Ovary (tissue), 9 donors: Measurements from ENCODE around the gene PDE3A. TPM values are rescaled to one million over a fixed set of nuclear protein-coding genes. Genes with fewer than 3 reads are reported as not detected.

Experiments used
- DNase-seq, 5 donors: peaks; one replicate each; pipeline ENCODE4 v3.0.0-alpha.2; 2019 to 2020
- H3K27ac ChIP-seq, 2 donors: fragments of 200-600 bp; one replicate each; pipeline versions ENCODE4 v1.5.1 to v1.8.0; 2019 to 2022
- H3K27me3 ChIP-seq: fragments of 200-600 bp; one replicate; pipeline ENCODE4 v1.8.0; 2022
- H3K36me3 ChIP-seq: fragments of 200-600 bp; sonication (generic); one replicate; pipeline ENCODE4 v1.5.1; 2019
- H3K4me1 ChIP-seq: one replicate; pipeline ENCODE4 v1.8.1; 2013; ENCODE audit warnings: mild to moderate bottlenecking, moderate library complexity; ENCODE audit not compliant: insufficient read depth
- H3K4me3 ChIP-seq: fragments of 200-600 bp; sonication (generic); one replicate; pipeline ENCODE4 v1.5.1; 2017
- H3K9me3 ChIP-seq, 2 donors: fragments of 200-600 bp in 1 of 2; sonication (generic) in 1 of 2; one replicate each; pipeline versions ENCODE4 v1.5.1 to v1.8.1; 2013 to 2019; ENCODE audit warnings: mild to moderate bottlenecking in 1 of 2, moderate library complexity in 1 of 2
- CTCF ChIP-seq, 3 donors: fragments of 450-650 bp in 2 of 3; fragments of 200-600 bp in 1 of 3; IDR thresholded peaks; one replicate each; pipeline versions ENCODE4 v1.5.1 to v1.8.0; 2016 to 2022; ENCODE audit warnings: antibody characterized with exemption in 3 of 3, mild to moderate bottlenecking in 1 of 3
- EP300 ChIP-seq: sonication (generic); formaldehyde crosslinking; IDR thresholded peaks from one replicate; pipeline ENCODE4 v1.6.1; 2017; ENCODE audit warnings: antibody characterized with exemption
- POLR2A ChIP-seq: fragments of 450-650 bp; IDR thresholded peaks from one replicate; pipeline ENCODE4 v1.6.1; 2017; ENCODE audit warnings: antibody characterized with exemption, mild to moderate bottlenecking, moderate library complexity
- WGBS, 3 donors: extraction: QIAGEN DNeasy Blood & Tissue Kit in 1 of 3; methylation state at CpG; one replicate each; pipeline versions ENCODE4 v1.1.5 to v1.1.7; 2013 to 2017; 5-methylcytosine and 5-hydroxymethylcytosine counted together
- intact Hi-C, 4 donors: fragments of 100-400 bp; cut with DNase I; formaldehyde crosslinking; loops; one replicate each; pipeline versions ENCODE4 v1.11.0 to v1.15.1; 2022 to 2023
- polyA plus RNA-seq, 2 donors: library from polyadenylated mRNA; stranded (reverse); fragments of 200-250 nt in 1 of 2; fragments of 350-450 nt in 1 of 2; fragmentation: Illumina TruSeq in 1 of 2; extraction: RNeasy Lipid Tissue Mini Kit (QIAGEN cat#74804) in 1 of 2; gene quantifications; one replicate each; pipeline ENCODE4 v1.2.3, GENCODE V29; 2013 to 2014
- total RNA-seq, 7 donors: library from RNA; depleted of rRNA in 2 of 7; stranded (reverse); fragments of >200 nt in 2 of 7; fragmentation: NEBNext Ultra II Directional in 3 of 7; extraction: Animal tissue kit (Norgen Biotek cat#: 25700) in 3 of 7; gene quantifications; one replicate each; pipeline versions ENCODE4 v1.1.0 to v1.2.4, GENCODE V29; 2016 to 2023
- donor health status: DM: no; HTN: no; CAD: no; lungs with moderate emphysema.
- donor health status: DM: no; HTN: no; CAD: no.
- donor health status: Bipolar disorder and iron deficiency.
- donor health status: DM: yes; HTN: yes; CAD: no.
- donor health status: DM: no; HTN: no; CAD: no.
- donor health status: DM: yes; HTN: yes; CAD: no.

The PDE3A gene
- total and polyA plus RNA-seq, 9 donors, result 3.7 to 15.2 (median 7.1) TPM

DNA sequence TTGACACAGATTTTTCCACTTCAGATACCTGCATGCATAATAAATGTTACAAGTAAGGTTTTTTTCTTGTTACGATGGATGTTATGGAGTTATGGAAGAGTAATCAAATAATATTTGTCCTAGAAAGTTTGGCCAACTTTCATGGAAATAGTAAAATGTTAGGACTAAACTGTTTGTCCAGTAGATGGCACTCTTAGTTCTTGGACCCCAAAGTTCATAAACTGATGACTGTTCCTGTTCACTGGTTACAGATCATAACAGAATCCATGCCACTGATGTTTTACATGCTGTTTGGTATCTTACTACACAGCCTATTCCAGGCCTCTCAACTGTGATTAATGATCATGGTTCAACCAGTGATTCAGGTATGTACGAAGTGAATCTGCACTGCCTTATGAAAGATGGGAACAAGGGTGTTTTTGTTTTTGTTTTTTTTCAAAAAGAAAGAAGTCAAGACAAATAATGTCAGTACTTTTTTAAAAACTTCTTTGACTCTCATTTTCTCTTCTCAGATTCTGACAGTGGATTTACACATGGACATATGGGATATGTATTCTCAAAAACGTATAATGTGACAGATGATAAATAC is 278.0 kb downstream of the PDE3A start:
- no peaks in the 10 kb centered on the region for H3K9me3 ChIP-seq
- H3K36me3 ChIP-seq, result no peaks in the 10 kb centered on the region
- no peak for TF ChIP-seq POLR2A
- no peaks in the 10 kb centered on the region for H3K27me3 ChIP-seq
- H3K4me1 ChIP-seq, result no peaks in the 10 kb centered on the region
- DNase-seq, result no peak
- 52 to 58% (median 56%) methylated on average over 3 of the region's 3 CpGs for WGBS, 3 donors
- H3K4me3 ChIP-seq, result no peak overlapping the region
- no peak overlapping the region for H3K27ac ChIP-seq
- intact Hi-C loops, result no loop called here

- Histone ChIP-seq H3K4me3 (no peak overlapping the region), H3K27ac (no peak overlapping the region), H3K27me3 (no peaks in the 10 kb centered on the region), H3K9me3 (no peaks in the 10 kb centered on the region), H3K4me1 (no peaks in the 10 kb centered on the region), H3K36me3 (no peaks in the 10 kb centered on the region)
- WGBS, 3 donors, result 95 to 98% (median 95%) methylated on average over 2 of the region's 2 CpGs
- DNase-seq, result no peak
- intact Hi-C loops, result no loop called here
- no peak for TF ChIP-seq EP300
- TF ChIP-seq CTCF (IDR thresholded peaks at IDR 0.05), result no peak
- TF ChIP-seq POLR2A, result no peak
Measured at GRCh38 chr12:20653871-20654270, 285.5 kb downstream of the PDE3A start.

GRCh38 chr12:20656600-20656999 is 288.3 kb downstream of the PDE3A start:
- no peak for DNase-seq
- H3K9me3 ChIP-seq, result peaks cover 0 to 7% of the 10 kb centered on the region in 2 donors
- no peaks in the 10 kb centered on the region for H3K4me1 ChIP-seq
- H3K36me3 ChIP-seq, result no peaks in the 10 kb centered on the region
- intact Hi-C loops, result no loop called here
- no peak overlapping the region for H3K27ac ChIP-seq
- no peaks in the 10 kb centered on the region for H3K27me3 ChIP-seq
- TF ChIP-seq CTCF (IDR thresholded peaks at IDR 0.05), result no peak
- no peak for TF ChIP-seq EP300
- TF ChIP-seq POLR2A, result no peak
- WGBS, 3 donors, result 36 to 76% (median 71%) methylated on average over 1 of the region's 1 CpG
- no peak overlapping the region for H3K4me3 ChIP-seq

DNA sequence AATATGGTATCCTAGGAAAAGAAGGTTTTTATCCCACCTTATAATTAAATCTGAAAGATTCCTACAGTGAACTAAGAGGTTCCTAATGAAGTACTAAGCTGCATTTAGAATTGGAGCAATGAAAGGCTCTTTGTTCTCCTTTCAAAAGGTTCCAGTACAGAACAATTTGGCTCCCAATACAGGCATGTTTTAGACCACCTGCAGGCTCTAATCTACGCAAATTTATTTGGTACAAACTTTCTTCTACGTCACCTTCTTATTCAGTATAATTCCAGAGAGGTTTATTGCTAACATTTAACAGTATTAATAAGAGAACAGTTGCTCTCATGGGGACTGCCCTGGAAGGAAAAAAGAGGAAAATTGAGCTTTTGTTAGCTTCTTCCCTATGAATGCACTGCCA is 289.2 kb downstream of the PDE3A start:
- Histone ChIP-seq H3K4me3 (no peak overlapping the region), H3K27ac (no peak overlapping the region), H3K9me3 (peaks cover 0 to 7% of the 10 kb centered on the region in 2 donors), H3K36me3 (no peaks in the 10 kb centered on the region), H3K4me1 (no peaks in the 10 kb centered on the region), H3K27me3 (no peaks in the 10 kb centered on the region)
- intact Hi-C loops, result no loop called here
- WGBS, 3 donors, result 89 to 96% (median 95%) methylated on average over 2 of the region's 2 CpGs
- TF ChIP-seq CTCF (IDR thresholded peaks at IDR 0.05) (no peak), EP300 (no peak), POLR2A (no peak)
- DNase-seq, result no peak

GRCh38 chr12:20681334-20681733 is 313.0 kb downstream of the PDE3A start:
- H3K4me1 ChIP-seq, result no peaks in the 10 kb centered on the region
- no peak for TF ChIP-seq EP300
- TF ChIP-seq POLR2A, result no peak
- no peak for TF ChIP-seq CTCF (IDR thresholded peaks at IDR 0.05)
- intact Hi-C loops, result no loop called here
- no peaks in the 10 kb centered on the region for H3K36me3 ChIP-seq
- H3K4me3 ChIP-seq, result no peak overlapping the region
- no peak for DNase-seq
- H3K27me3 ChIP-seq, result no peaks in the 10 kb centered on the region
- no peaks in the 10 kb centered on the region for H3K9me3 ChIP-seq
- no peak overlapping the region for H3K27ac ChIP-seq
- WGBS, 3 donors, result 31 to 71% (median 38%) methylated on average over 4 of the region's 4 CpGs
